Ovary (tissue), 3 donors: ENCODE data around the gene ZNF500.

Experiments
- EP300 ChIP-seq: sonication (generic); formaldehyde crosslinking; IDR thresholded peaks from one replicate; pipeline ENCODE4 v1.6.1; 2017; ENCODE audit warnings: antibody characterized with exemption
- POLR2A ChIP-seq: fragments of 450-650 bp; IDR thresholded peaks from one replicate; pipeline ENCODE4 v1.6.1; 2017; ENCODE audit warnings: antibody characterized with exemption, mild to moderate bottlenecking, moderate library complexity
- TF ChIP-seq, protein P1 (sequence below), 3 donors: fragments of 450-650 bp in 2 of 3; fragments of 200-600 bp in 1 of 3; IDR thresholded peaks; one replicate each; pipeline versions ENCODE4 v1.5.1 to v1.8.0; 2016 to 2022; ENCODE audit warnings: antibody characterized with exemption in 3 of 3, mild to moderate bottlenecking in 1 of 3
- donor health status: DM: no; HTN: no; CAD: no.

DNA sequence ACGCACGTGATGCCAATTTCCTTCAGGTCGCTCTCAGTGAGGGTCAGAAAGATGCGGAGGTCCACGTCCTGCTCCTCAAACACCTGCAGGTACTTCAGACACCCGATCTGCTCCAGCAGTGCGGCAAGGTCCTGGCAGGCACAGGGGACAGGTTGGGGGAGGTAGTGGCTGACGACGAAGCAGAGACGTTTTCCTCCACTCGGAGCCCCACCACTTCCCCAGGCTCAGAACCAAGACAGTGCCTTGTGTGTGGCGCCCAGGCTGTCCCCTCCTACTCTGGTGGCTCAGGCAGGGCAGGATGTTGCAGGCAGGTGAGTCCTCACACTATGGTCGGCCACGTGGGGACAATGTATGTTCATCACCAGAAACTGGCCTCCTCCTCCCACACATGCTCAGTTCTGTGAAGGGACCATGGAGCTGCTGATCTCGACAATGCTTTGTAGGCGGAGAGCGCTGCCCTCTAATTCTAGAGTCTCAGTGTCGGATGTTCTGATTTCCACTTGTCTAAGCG lies 67.9 kb downstream of the ZNF500 start:
- TF ChIP-seq, protein P1, sequence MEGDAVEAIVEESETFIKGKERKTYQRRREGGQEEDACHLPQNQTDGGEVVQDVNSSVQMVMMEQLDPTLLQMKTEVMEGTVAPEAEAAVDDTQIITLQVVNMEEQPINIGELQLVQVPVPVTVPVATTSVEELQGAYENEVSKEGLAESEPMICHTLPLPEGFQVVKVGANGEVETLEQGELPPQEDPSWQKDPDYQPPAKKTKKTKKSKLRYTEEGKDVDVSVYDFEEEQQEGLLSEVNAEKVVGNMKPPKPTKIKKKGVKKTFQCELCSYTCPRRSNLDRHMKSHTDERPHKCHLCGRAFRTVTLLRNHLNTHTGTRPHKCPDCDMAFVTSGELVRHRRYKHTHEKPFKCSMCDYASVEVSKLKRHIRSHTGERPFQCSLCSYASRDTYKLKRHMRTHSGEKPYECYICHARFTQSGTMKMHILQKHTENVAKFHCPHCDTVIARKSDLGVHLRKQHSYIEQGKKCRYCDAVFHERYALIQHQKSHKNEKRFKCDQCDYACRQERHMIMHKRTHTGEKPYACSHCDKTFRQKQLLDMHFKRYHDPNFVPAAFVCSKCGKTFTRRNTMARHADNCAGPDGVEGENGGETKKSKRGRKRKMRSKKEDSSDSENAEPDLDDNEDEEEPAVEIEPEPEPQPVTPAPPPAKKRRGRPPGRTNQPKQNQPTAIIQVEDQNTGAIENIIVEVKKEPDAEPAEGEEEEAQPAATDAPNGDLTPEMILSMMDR (IDR thresholded peaks at IDR 0.05), result no peak
- no peak for TF ChIP-seq EP300
- TF ChIP-seq POLR2A, result no peak
